NCI-H2196 (cell line): ENCODE data around the gene SMOC2.
"Not testable (repeated sequence)": the region's sequence is repeated elsewhere in the genome, so short reads cannot be mapped to it uniquely, and the experiment has no call there.

Source experiments
- DNase-seq: peaks from one replicate; lab custom pipeline; 2025; ENCODE audit not compliant: unreplicated experiment; lab: John Stamatoyannopoulos, UW

Gene SMOC2

GRCh38 chr6:168674595-168674994 is 233.6 kb downstream of the SMOC2 start:
- no peak for DNase-seq

- no peak for DNase-seq
Observed at GRCh38 chr6:168675375-168675774, 234.4 kb downstream of the SMOC2 start.

- DNase-seq, result no peak
Observed at GRCh38 chr6:168675933-168676551, 235.1 kb downstream of the SMOC2 start.

GRCh38 chr6:168676552-168677322 is 235.8 kb downstream of the SMOC2 start:
- no peak for DNase-seq

- DNase-seq, result not testable (repeated sequence)
Observed at GRCh38 chr6:168677323-168677781, 236.4 kb downstream of the SMOC2 start.

GRCh38 chr6:168678077-168678476 is 237.1 kb downstream of the SMOC2 start:
- no peak for DNase-seq

GRCh38 chr6:168678588-168678987 is 237.6 kb downstream of the SMOC2 start:
- DNase-seq, result no peak

- no peak for DNase-seq
Observed at GRCh38 chr6:168681748-168682147, 240.8 kb downstream of the SMOC2 start.

GRCh38 chr6:168683621-168684020 is 242.6 kb downstream of the SMOC2 start:
- DNase-seq, result no peak

- DNase-seq, result no peak
Observed at GRCh38 chr6:168684471-168684870, 243.5 kb downstream of the SMOC2 start.

GRCh38 chr6:168684906-168685305 is 243.9 kb downstream of the SMOC2 start:
- no peak for DNase-seq

GRCh38 chr6:168686029-168686738 is 245.2 kb downstream of the SMOC2 start:
- DNase-seq, result no peak

GRCh38 chr6:168686831-168687730 is 246.1 kb downstream of the SMOC2 start:
- DNase-seq, result no peak

GRCh38 chr6:168690271-168690670 is 249.3 kb downstream of the SMOC2 start:
- no peak for DNase-seq

GRCh38 chr6:168691774-168692173 is 250.8 kb downstream of the SMOC2 start:
- no peak for DNase-seq

GRCh38 chr6:168692193-168692914 is 251.4 kb downstream of the SMOC2 start:
- DNase-seq, result no peak

GRCh38 chr6:168692915-168693257 is 251.9 kb downstream of the SMOC2 start:
- DNase-seq, result not testable (repeated sequence)

- not testable (repeated sequence) for DNase-seq
Observed at GRCh38 chr6:168694797-168695196, 253.8 kb downstream of the SMOC2 start.

GRCh38 chr6:168695701-168696100 is 254.7 kb downstream of the SMOC2 start:
- DNase-seq, result no peak

GRCh38 chr6:168698923-168699322 is 257.9 kb downstream of the SMOC2 start:
- no peak for DNase-seq
